HL-60 (cell line): ENCODE results near the gene EEF1AKMT1.

ENCODE experiments used
- TF ChIP-seq, protein P1 (sequence below): IDR thresholded peaks from one replicate; pipeline ENCODE4 v1.5.1; 2011; ENCODE audit warnings: low read length, control low read depth, inconsistent platforms; ENCODE audit not compliant: insufficient read depth
- TF ChIP-seq, protein P2 (sequence below): IDR thresholded peaks from 2 replicates; pipeline ENCODE4 v1.6.1; 2012; ENCODE audit warnings: low read depth; ENCODE audit not compliant: insufficient replicate concordance

DNA sequence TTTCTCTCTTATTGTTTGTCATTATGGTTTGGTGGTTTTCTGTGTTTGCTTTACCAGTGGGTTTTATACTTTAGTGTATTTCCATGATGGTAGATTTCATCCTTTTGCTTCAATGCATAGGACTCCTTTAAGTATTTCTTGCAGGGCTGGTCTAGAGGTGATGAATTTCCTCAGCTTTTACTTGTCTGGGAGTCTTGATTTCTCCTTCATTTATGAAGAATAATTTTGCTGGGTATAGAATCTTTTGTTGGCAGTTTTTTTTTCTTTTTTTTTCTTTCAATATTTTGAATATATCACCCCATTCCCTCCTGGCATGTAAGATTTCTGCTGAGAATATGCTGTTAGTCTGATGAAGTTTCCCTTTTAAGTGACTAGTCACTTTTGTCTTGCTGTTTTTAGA lies 19.8 kb downstream of the EEF1AKMT1 start:
- TF ChIP-seq, protein P1, sequence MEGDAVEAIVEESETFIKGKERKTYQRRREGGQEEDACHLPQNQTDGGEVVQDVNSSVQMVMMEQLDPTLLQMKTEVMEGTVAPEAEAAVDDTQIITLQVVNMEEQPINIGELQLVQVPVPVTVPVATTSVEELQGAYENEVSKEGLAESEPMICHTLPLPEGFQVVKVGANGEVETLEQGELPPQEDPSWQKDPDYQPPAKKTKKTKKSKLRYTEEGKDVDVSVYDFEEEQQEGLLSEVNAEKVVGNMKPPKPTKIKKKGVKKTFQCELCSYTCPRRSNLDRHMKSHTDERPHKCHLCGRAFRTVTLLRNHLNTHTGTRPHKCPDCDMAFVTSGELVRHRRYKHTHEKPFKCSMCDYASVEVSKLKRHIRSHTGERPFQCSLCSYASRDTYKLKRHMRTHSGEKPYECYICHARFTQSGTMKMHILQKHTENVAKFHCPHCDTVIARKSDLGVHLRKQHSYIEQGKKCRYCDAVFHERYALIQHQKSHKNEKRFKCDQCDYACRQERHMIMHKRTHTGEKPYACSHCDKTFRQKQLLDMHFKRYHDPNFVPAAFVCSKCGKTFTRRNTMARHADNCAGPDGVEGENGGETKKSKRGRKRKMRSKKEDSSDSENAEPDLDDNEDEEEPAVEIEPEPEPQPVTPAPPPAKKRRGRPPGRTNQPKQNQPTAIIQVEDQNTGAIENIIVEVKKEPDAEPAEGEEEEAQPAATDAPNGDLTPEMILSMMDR: no peak
- TF ChIP-seq, protein P2, sequence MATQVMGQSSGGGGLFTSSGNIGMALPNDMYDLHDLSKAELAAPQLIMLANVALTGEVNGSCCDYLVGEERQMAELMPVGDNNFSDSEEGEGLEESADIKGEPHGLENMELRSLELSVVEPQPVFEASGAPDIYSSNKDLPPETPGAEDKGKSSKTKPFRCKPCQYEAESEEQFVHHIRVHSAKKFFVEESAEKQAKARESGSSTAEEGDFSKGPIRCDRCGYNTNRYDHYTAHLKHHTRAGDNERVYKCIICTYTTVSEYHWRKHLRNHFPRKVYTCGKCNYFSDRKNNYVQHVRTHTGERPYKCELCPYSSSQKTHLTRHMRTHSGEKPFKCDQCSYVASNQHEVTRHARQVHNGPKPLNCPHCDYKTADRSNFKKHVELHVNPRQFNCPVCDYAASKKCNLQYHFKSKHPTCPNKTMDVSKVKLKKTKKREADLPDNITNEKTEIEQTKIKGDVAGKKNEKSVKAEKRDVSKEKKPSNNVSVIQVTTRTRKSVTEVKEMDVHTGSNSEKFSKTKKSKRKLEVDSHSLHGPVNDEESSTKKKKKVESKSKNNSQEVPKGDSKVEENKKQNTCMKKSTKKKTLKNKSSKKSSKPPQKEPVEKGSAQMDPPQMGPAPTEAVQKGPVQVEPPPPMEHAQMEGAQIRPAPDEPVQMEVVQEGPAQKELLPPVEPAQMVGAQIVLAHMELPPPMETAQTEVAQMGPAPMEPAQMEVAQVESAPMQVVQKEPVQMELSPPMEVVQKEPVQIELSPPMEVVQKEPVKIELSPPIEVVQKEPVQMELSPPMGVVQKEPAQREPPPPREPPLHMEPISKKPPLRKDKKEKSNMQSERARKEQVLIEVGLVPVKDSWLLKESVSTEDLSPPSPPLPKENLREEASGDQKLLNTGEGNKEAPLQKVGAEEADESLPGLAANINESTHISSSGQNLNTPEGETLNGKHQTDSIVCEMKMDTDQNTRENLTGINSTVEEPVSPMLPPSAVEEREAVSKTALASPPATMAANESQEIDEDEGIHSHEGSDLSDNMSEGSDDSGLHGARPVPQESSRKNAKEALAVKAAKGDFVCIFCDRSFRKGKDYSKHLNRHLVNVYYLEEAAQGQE: no peak
